Kasumi-1 (cell line): ENCODE measurements around the gene HLA-DQA1.
A peak's percentile ranks its signal among the peaks of the same experiment; 100 is the strongest.
"Not testable (repeated sequence)": the region's sequence is repeated elsewhere in the genome, so short reads cannot be mapped to it uniquely, and the experiment has no call there.

ENCODE experiments used
- DNase-seq, 2 experiments: peaks; one replicate each; lab custom pipeline; 2025; lab: John Stamatoyannopoulos, UW

The HLA-DQA1 gene

GRCh38 chr6:32658268-32658897, 21.2 kb downstream of the HLA-DQA1 start:
- DNase-seq: no peak

GRCh38 chr6:32659856-32660595, 22.8 kb downstream of the HLA-DQA1 start:
- DNase-seq: no peak

- no peak for DNase-seq
These were observed 24.9 kb downstream of the HLA-DQA1 start for GRCh38 chr6:32662099-32662498.

GRCh38 chr6:32662836-32663235, 25.6 kb downstream of the HLA-DQA1 start:
- no peak for DNase-seq

GRCh38 chr6:32664354-32664753, 27.1 kb downstream of the HLA-DQA1 start:
- DNase-seq: no peak

GRCh38 chr6:32664827-32665362, 27.7 kb downstream of the HLA-DQA1 start:
- no peak for DNase-seq

GRCh38 chr6:32665661-32666060, 28.5 kb downstream of the HLA-DQA1 start:
- no peak for DNase-seq

- DNase-seq: peak; percentile 1 to 20
These were observed 29.5 kb downstream of the HLA-DQA1 start, which contains the start of gene HLA-DQB1 for GRCh38 chr6:32666420-32667300. TSS of gene HLA-DQB1 (minus strand) at chr6:32666657. CDS start at chr6:32666607, 50 bp downstream.

- no peak for DNase-seq
These were observed 31.1 kb downstream of the HLA-DQA1 start for GRCh38 chr6:32668226-32668747.

- no peak for DNase-seq
These were observed 32.0 kb downstream of the HLA-DQA1 start for GRCh38 chr6:32669240-32669639.

GRCh38 chr6:32669893-32670292, 32.7 kb downstream of the HLA-DQA1 start:
- DNase-seq: no peak

- not testable (repeated sequence) for DNase-seq
These were observed 34.7 kb downstream of the HLA-DQA1 start for GRCh38 chr6:32671908-32672307.

GRCh38 chr6:32674123-32674522, 36.9 kb downstream of the HLA-DQA1 start:
- DNase-seq: not testable (repeated sequence)

- DNase-seq: no peak
These were observed 42.3 kb downstream of the HLA-DQA1 start for GRCh38 chr6:32679492-32679891.

GRCh38 chr6:32680055-32680454, 42.8 kb downstream of the HLA-DQA1 start:
- no peak for DNase-seq

- no peak for DNase-seq
These were observed 47.0 kb downstream of the HLA-DQA1 start for GRCh38 chr6:32684246-32684645.

- DNase-seq: no peak
These were observed 48.4 kb downstream of the HLA-DQA1 start for GRCh38 chr6:32685603-32686002.

- no peak for DNase-seq
These were observed 52.6 kb downstream of the HLA-DQA1 start for GRCh38 chr6:32689531-32690501.

- DNase-seq: no peak
These were observed 54.8 kb downstream of the HLA-DQA1 start for GRCh38 chr6:32692019-32692418.
